ENCODE measurements around the gene ZNF784.

ZNF784 gene

DNA sequence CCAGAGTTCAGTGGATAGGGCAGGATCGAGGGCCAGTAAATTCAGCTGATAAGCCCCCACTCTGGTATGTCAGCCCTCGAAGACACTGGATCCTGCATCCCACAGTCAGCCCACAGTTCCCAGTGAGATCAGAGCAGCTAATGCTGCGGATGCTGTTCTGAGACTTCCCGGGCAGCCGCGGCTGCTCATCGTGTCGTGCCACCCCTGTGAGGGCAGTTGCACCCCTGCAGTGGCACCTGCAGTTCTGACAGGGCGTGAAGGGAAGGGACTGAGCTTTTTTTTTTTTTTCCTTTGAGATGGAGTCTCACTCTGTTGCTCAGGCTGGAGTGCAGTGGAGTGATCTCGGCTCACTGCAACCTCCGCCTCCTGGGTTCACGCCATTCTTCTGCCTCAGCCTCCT lies 43.1 kb upstream of the ZNF784 start:
- no peak overlapping the region for H3K9ac ChIP-seq (ENCODE audit: low read depth in 1 of 2, low read length in 2 of 2)
- no peak overlapping the region for H3K27ac ChIP-seq (ENCODE audit: low read depth, low read length)
- H3K36me3 ChIP-seq (ENCODE audit: control insufficient read depth in 1 of 2, insufficient read depth in 2 of 2, low read length in 2 of 2) = peaks cover 49 to 90% of the 10 kb centered on the region in 2 donors

DNA sequence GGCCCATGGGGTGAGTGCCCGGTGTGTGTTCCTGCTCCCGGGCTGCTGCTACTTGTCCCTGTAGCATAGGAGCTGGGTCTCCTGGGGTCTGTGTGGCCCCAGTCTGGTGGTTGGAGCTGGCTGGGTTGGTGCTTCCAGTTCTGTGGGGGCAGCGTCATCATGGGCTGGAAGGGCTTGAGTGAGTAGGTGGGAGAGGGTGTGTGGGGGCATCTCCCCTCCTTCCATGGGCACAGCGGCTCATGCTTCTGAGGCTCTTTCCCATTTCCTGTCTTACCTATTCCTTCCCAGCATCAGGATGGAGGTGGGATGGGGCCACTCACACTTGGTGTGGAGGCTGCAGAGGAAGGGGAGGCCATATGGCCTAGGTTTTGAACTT lies 42.6 kb upstream of the ZNF784 start:
- Histone ChIP-seq H3K9me3 (ENCODE audit: control insufficient read depth in 1 of 2, low read length in 2 of 2) (no peaks in the 10 kb centered on the region), H3K9ac (ENCODE audit: low read depth in 1 of 2, low read length in 2 of 2) (peak overlapping the region in 1 of 2 donors; percentile 11), H3K36me3 (ENCODE audit: control insufficient read depth in 1 of 2, insufficient read depth in 2 of 2, low read length in 2 of 2) (peaks cover 52 to 89% of the 10 kb centered on the region in 2 donors), H3K27ac (ENCODE audit: low read depth, low read length) (no peak overlapping the region), H3K4me3 (ENCODE audit: low read depth in 1 of 2, low read length in 2 of 2) (no peak overlapping the region), H3K27me3 (ENCODE audit: control insufficient read depth in 1 of 2, insufficient read depth in 2 of 2, low read length in 2 of 2) (no peaks in the 10 kb centered on the region), H3K4me1 (ENCODE audit: control insufficient read depth in 1 of 2, insufficient read depth in 2 of 2, low read length in 2 of 2) (peaks cover 24 to 29% of the 10 kb centered on the region in 2 donors)

More for the DNA sequence above, 43.1 kb upstream of the ZNF784 start:
- Histone ChIP-seq H3K4me1 (ENCODE audit: control insufficient read depth in 1 of 2, insufficient read depth in 2 of 2, low read length in 2 of 2) (peaks cover 24 to 29% of the 10 kb centered on the region in 2 donors), H3K27me3 (ENCODE audit: control insufficient read depth in 1 of 2, insufficient read depth in 2 of 2, low read length in 2 of 2) (no peaks in the 10 kb centered on the region), H3K9me3 (ENCODE audit: control insufficient read depth in 1 of 2, low read length in 2 of 2) (no peaks in the 10 kb centered on the region), H3K4me3 (ENCODE audit: low read depth in 1 of 2, low read length in 2 of 2) (no peak overlapping the region)

DNA sequence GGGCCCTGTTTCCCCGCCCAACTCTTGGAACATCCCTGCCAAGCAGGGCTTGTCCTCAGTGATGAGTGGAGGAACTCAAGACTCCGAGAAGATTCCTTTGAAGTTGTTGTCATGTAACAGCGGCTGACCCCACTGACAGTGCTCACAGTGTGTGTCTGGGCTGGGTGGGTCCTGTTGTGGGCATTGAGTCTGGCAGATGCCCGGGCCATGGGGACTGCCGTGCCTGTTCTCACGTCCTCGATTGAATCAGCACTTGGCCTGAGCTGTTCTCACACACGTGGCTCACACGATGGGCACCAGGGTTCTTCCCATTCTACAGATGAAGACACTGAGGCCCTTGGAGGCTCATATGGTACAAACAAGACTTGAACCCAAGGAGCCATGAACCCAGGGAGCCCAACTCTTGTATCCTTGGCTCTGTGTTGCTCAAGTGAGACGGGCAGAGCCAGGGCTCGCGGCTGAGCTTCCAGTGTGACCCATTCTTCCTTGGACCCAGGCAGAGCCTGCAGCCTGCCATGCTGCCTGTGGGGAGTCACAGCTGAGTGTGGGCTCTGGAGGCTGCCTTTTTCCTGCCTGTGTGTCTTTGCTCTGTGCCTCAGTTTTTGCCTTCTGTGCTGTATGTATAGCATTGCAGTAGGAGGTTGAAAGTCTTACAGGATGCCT lies 42.1 kb upstream of the ZNF784 start:
- H3K36me3 ChIP-seq (ENCODE audit: control insufficient read depth in 1 of 2, insufficient read depth in 2 of 2, low read length in 2 of 2) = peaks cover 57 to 91% of the 10 kb centered on the region in 2 donors

DNA sequence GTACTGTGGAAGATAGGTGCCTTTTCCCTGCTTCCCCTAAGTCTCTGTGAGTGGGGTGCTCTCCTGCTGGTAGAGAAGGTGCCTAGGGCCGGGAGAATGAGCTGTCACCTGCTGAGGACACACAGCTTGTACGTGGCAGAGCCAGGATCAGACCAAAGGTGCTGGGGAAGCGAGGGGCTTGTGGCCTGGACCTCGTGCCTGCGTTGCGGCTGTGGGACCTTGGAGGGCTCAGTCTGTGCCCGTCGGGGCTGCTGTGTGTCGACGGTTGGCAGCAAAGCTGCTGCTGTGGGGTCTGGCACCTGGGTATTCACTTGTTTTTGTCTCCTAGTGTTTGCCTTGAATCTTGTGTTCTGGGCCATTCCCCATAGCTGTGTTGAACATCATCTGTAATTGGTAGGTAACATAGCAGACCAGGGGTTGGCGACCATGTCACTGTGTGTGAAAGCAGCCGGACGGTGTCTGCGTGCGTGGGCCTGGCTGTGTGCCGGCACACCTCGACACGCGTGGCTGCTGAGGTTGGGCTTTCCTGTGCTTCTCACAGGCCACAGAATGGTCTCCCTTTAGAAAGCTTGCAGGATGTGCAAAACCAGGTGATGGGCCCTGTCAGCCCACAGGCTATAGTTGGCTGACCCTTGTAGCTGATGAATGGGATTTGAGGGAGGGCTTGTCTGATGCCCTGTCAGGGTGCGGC lies 39.6 kb upstream of the ZNF784 start:
- peaks cover 24 to 26% of the 10 kb centered on the region in 2 donors for H3K4me1 ChIP-seq (ENCODE audit: control insufficient read depth in 1 of 2, insufficient read depth in 2 of 2, low read length in 2 of 2)
- no peaks in the 10 kb centered on the region for H3K9me3 ChIP-seq (ENCODE audit: control insufficient read depth in 1 of 2, low read length in 2 of 2)
- H3K9ac ChIP-seq (ENCODE audit: low read depth in 1 of 2, low read length in 2 of 2) = no peak overlapping the region
- H3K36me3 ChIP-seq (ENCODE audit: control insufficient read depth in 1 of 2, insufficient read depth in 2 of 2, low read length in 2 of 2) = peaks cover 57 to 92% of the 10 kb centered on the region in 2 donors
- no peak overlapping the region for H3K27ac ChIP-seq (ENCODE audit: low read depth, low read length)
- H3K4me3 ChIP-seq (ENCODE audit: low read depth in 1 of 2, low read length in 2 of 2) = no peak overlapping the region
- H3K27me3 ChIP-seq (ENCODE audit: control insufficient read depth in 1 of 2, insufficient read depth in 2 of 2, low read length in 2 of 2) = no peaks in the 10 kb centered on the region

More for the DNA sequence above, 42.1 kb upstream of the ZNF784 start:
- H3K27me3 ChIP-seq (ENCODE audit: control insufficient read depth in 1 of 2, insufficient read depth in 2 of 2, low read length in 2 of 2) = no peaks in the 10 kb centered on the region
- H3K9me3 ChIP-seq (ENCODE audit: control insufficient read depth in 1 of 2, low read length in 2 of 2) = no peaks in the 10 kb centered on the region
- H3K4me3 ChIP-seq (ENCODE audit: low read depth in 1 of 2, low read length in 2 of 2) = no peak overlapping the region
- peaks cover 24 to 29% of the 10 kb centered on the region in 2 donors for H3K4me1 ChIP-seq (ENCODE audit: control insufficient read depth in 1 of 2, insufficient read depth in 2 of 2, low read length in 2 of 2)
- H3K9ac ChIP-seq (ENCODE audit: low read depth in 1 of 2, low read length in 2 of 2) = peak overlapping the region in 1 of 2 donors; percentile 11
- H3K27ac ChIP-seq (ENCODE audit: low read depth, low read length) = no peak overlapping the region

DNA sequence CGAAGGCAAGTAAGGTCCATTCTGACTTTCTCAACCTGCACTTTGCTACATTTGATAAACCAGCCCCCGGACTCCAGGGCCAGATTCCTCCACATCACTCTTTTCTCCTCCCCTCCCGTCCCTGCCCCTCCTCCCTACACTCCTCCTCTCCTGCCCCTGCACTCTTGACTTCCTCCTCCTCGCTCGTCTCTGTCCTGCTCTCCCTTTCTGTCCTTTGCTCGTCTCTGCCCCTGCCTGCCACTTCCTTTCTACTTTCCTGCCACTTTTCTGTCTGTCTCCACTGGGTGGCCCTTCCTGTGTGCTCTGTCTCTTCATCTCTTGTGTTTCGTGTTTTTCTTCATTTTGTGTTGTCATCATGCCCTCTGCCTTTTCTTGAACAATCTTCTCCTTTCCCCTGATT lies 37.5 kb upstream of the ZNF784 start:
- Histone ChIP-seq H3K27me3 (ENCODE audit: control insufficient read depth in 1 of 2, insufficient read depth in 2 of 2, low read length in 2 of 2) (no peaks in the 10 kb centered on the region), H3K4me1 (ENCODE audit: control insufficient read depth in 1 of 2, insufficient read depth in 2 of 2, low read length in 2 of 2) (peaks cover 19 to 32% of the 10 kb centered on the region in 2 donors), H3K9ac (ENCODE audit: low read depth in 1 of 2, low read length in 2 of 2) (no peak overlapping the region), H3K36me3 (ENCODE audit: control insufficient read depth in 1 of 2, insufficient read depth in 2 of 2, low read length in 2 of 2) (peaks cover 50 to 79% of the 10 kb centered on the region in 2 donors), H3K9me3 (ENCODE audit: control insufficient read depth in 1 of 2, low read length in 2 of 2) (no peaks in the 10 kb centered on the region), H3K4me3 (ENCODE audit: low read depth in 1 of 2, low read length in 2 of 2) (no peak overlapping the region), H3K27ac (ENCODE audit: low read depth, low read length) (no peak overlapping the region)

DNA sequence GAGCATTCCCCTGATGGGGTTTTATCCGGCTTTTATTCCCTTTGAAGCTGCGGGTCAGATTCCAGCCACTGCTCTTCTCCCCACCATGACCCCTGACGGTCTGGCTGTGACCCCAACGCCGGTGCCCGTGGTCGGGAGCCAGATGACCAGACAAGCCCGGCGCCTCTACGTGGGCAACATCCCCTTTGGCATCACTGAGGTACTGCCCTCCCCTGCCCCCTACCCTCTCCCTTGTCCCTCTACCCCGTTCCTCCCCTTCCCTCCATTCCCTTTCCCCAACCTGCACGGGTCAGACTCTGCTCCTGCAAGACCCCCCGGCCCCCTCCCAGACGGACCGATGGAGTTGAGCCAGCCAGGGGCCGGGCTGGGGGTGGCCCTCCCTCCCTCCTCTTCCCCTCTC lies 36.6 kb upstream of the ZNF784 start:
- H3K36me3 ChIP-seq (ENCODE audit: control insufficient read depth in 1 of 2, insufficient read depth in 2 of 2, low read length in 2 of 2) = peaks cover 42 to 71% of the 10 kb centered on the region in 2 donors

DNA sequence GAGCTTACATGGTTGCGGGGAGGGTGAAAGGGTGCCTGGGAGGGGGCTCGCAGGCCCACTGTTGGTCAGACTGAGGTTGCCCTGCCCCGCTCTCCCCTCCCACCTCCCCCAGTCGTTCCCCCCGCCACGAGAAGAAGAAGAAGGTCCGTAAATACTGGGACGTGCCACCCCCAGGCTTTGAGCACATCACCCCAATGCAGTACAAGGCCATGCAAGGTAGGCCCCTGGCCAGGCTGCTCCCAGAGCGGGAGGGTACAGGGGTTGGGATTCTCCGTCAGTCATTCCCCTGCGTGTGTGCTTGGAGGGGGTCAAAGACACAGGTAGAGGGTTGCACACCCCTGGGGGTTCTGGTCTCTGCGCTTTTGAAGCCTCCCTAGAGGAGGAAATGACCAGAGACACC lies 36.0 kb upstream of the ZNF784 start:
- Histone ChIP-seq H3K4me3 (ENCODE audit: low read depth in 1 of 2, low read length in 2 of 2) (no peak overlapping the region), H3K27me3 (ENCODE audit: control insufficient read depth in 1 of 2, insufficient read depth in 2 of 2, low read length in 2 of 2) (no peaks in the 10 kb centered on the region), H3K9me3 (ENCODE audit: control insufficient read depth in 1 of 2, low read length in 2 of 2) (no peaks in the 10 kb centered on the region), H3K4me1 (ENCODE audit: control insufficient read depth in 1 of 2, insufficient read depth in 2 of 2, low read length in 2 of 2) (peaks cover 23 to 38% of the 10 kb centered on the region in 2 donors), H3K9ac (ENCODE audit: low read depth in 1 of 2, low read length in 2 of 2) (no peak overlapping the region), H3K36me3 (ENCODE audit: control insufficient read depth in 1 of 2, insufficient read depth in 2 of 2, low read length in 2 of 2) (peaks cover 40 to 65% of the 10 kb centered on the region in 2 donors), H3K27ac (ENCODE audit: low read depth, low read length) (no peak overlapping the region)

More for the DNA sequence above, 36.6 kb upstream of the ZNF784 start:
- no peak overlapping the region for H3K4me3 ChIP-seq (ENCODE audit: low read depth in 1 of 2, low read length in 2 of 2)
- no peaks in the 10 kb centered on the region for H3K27me3 ChIP-seq (ENCODE audit: control insufficient read depth in 1 of 2, insufficient read depth in 2 of 2, low read length in 2 of 2)
- no peak overlapping the region for H3K9ac ChIP-seq (ENCODE audit: low read depth in 1 of 2, low read length in 2 of 2)
- H3K27ac ChIP-seq (ENCODE audit: low read depth, low read length) = no peak overlapping the region
- H3K9me3 ChIP-seq (ENCODE audit: control insufficient read depth in 1 of 2, low read length in 2 of 2) = no peaks in the 10 kb centered on the region
- H3K4me1 ChIP-seq (ENCODE audit: control insufficient read depth in 1 of 2, insufficient read depth in 2 of 2, low read length in 2 of 2) = peaks cover 21 to 33% of the 10 kb centered on the region in 2 donors

DNA sequence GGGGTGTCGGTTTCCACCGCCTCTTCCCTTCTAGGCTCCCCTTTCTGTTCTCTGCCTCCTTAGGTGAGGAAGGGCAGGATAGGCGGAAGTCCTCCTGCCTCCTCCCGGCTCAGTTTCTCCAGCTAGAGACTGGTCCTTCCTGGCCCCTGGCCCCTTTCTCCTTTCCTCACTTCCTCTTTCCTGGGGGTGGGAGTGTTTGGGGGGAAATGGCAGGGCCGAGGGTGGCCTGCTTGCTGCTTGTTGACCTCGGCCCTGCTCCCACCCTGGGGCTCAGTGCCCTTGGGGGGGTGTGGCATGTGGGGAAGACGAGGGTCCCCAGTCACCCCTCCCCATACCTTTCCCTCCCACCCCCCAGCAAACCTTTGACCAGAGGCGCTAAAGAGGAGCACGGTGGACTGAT lies 35.5 kb upstream of the ZNF784 start:
- no peaks in the 10 kb centered on the region for H3K9me3 ChIP-seq (ENCODE audit: control insufficient read depth in 1 of 2, low read length in 2 of 2)
- H3K4me1 ChIP-seq (ENCODE audit: control insufficient read depth in 1 of 2, insufficient read depth in 2 of 2, low read length in 2 of 2) = peaks cover 23 to 38% of the 10 kb centered on the region in 2 donors
- H3K36me3 ChIP-seq (ENCODE audit: control insufficient read depth in 1 of 2, insufficient read depth in 2 of 2, low read length in 2 of 2) = peaks cover 40 to 60% of the 10 kb centered on the region in 2 donors
- H3K4me3 ChIP-seq (ENCODE audit: low read depth in 1 of 2, low read length in 2 of 2) = no peak overlapping the region
- no peaks in the 10 kb centered on the region for H3K27me3 ChIP-seq (ENCODE audit: control insufficient read depth in 1 of 2, insufficient read depth in 2 of 2, low read length in 2 of 2)
- H3K27ac ChIP-seq (ENCODE audit: low read depth, low read length) = no peak overlapping the region
- H3K9ac ChIP-seq (ENCODE audit: low read depth in 1 of 2, low read length in 2 of 2) = no peak overlapping the region

DNA sequence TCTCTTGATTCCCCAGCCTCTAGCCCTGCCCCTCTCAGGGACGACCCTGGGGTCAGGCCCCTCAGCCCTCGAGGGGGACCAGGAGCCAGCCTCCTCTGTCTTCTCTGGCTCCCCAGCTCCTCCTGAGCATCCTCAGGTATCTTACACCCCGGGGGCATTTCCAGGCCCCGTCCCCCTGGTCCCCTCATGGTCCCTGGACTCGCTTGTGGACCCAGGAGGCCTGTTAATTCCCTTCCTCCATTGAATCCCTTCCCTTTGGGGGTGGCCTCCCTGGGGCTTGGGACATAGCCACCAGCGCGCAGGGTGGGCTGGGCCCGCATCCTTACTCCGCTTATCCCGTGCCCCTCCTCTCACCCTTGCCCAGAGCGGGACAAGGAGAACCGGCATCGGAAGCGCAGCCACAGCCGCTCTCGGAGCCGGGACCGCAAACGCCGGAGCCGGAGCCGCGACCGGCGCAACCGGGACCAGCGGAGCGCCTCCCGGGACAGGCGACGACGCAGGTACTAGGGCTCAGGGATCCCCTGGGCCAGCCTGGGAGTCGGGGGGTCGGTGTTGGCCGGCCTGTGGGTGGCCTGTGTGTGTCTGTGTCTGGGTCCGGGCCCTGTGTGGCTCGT lies 34.6 kb upstream of the ZNF784 start:
- H3K4me3 ChIP-seq (ENCODE audit: low read depth in 1 of 2, low read length in 2 of 2) = no peak overlapping the region
- H3K9ac ChIP-seq (ENCODE audit: low read depth in 1 of 2, low read length in 2 of 2) = no peak overlapping the region
- H3K9me3 ChIP-seq (ENCODE audit: control insufficient read depth in 1 of 2, low read length in 2 of 2) = no peaks in the 10 kb centered on the region
- peaks cover 35 to 52% of the 10 kb centered on the region in 2 donors for H3K36me3 ChIP-seq (ENCODE audit: control insufficient read depth in 1 of 2, insufficient read depth in 2 of 2, low read length in 2 of 2)
- no peak overlapping the region for H3K27ac ChIP-seq (ENCODE audit: low read depth, low read length)
- no peaks in the 10 kb centered on the region for H3K27me3 ChIP-seq (ENCODE audit: control insufficient read depth in 1 of 2, insufficient read depth in 2 of 2, low read length in 2 of 2)
- H3K4me1 ChIP-seq (ENCODE audit: control insufficient read depth in 1 of 2, insufficient read depth in 2 of 2, low read length in 2 of 2) = peaks cover 23 to 38% of the 10 kb centered on the region in 2 donors
